ENCODE data around the gene TRAPPC2. TPM values are rescaled to one million over a fixed set of nuclear protein-coding genes. Genes with fewer than 3 reads are reported as not detected.

The TRAPPC2 gene
- total RNA-seq, 1 experiment from 2014 or later = 11.4 TPM

DNA sequence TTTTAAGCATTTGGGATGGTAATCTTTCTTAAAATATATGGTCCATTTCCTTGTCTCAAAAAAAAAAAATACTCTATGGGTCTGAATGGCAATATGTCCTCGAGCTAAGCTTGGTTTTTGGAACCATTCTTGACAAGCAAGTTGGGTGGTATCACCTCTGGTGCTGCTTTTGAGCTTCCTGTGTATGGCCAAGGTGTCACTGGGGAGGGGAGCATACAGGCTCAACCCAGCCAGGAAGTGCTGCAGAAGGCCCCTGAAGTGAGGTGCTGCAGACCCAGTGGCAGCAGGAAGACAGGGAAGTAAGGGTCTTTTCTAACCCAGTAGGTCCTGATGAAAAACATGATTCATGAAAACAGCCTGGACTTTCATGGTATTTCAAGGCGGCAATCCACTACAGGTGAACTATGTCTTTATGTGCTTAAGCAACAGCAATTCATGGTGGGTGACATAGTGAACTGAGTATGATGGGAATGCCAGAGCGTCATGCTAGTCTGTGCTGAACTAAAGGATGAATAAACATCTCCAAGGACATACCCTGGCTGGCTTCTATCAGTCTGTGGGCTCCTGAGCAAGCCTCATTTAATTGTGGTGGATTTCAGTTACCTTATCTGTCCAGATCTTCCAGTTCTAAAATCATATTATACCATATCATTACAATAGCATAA, 15.1 kb downstream of the TRAPPC2 start:
- Histone ChIP-seq H3K4me3 (ENCODE audit: low read depth in 2 of 2, low read length in 2 of 2) (no peak overlapping the region), H3K27ac (ENCODE audit: low read length) (no peak overlapping the region), H3K9me3 (ENCODE audit: control insufficient read depth, insufficient read depth, low read depth, low read length) (no peaks in the 10 kb centered on the region), H3K36me3 (ENCODE audit: control insufficient read depth, insufficient read depth, low read length) (no peaks in the 10 kb centered on the region), H3K27me3 (ENCODE audit: control insufficient read depth, insufficient read depth, low read length) (no peaks in the 10 kb centered on the region), H3K4me1 (ENCODE audit: control insufficient read depth, insufficient read depth, low read length) (no peaks in the 10 kb centered on the region)
- DNase-seq (ENCODE audit: low read depth, low spot score) (no peak), ATAC-seq (no peak)
- ChIA-PET CTCF (no interaction called here), POLR2A (no interaction called here)
- intact Hi-C loops (cut with micrococcal nuclease; ENCODE audit: unreplicated experiment) = no loop called here
- TF ChIP-seq TCF7L2 (IDR thresholded peaks at IDR 0.05; ENCODE audit: low read depth, low read length) (no peak), POLR2AphosphoS5 (IDR thresholded peaks at IDR 0.05; ENCODE audit: low read depth, low read length) (no peak), SIN3A (IDR thresholded peaks at IDR 0.05; ENCODE audit: borderline replicate concordance, insufficient read depth, low read depth, low read length) (no peak)
- TF ChIP-seq, protein P1, sequence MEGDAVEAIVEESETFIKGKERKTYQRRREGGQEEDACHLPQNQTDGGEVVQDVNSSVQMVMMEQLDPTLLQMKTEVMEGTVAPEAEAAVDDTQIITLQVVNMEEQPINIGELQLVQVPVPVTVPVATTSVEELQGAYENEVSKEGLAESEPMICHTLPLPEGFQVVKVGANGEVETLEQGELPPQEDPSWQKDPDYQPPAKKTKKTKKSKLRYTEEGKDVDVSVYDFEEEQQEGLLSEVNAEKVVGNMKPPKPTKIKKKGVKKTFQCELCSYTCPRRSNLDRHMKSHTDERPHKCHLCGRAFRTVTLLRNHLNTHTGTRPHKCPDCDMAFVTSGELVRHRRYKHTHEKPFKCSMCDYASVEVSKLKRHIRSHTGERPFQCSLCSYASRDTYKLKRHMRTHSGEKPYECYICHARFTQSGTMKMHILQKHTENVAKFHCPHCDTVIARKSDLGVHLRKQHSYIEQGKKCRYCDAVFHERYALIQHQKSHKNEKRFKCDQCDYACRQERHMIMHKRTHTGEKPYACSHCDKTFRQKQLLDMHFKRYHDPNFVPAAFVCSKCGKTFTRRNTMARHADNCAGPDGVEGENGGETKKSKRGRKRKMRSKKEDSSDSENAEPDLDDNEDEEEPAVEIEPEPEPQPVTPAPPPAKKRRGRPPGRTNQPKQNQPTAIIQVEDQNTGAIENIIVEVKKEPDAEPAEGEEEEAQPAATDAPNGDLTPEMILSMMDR (IDR thresholded peaks at IDR 0.05) = no peak
- TF ChIP-seq, protein P2, sequence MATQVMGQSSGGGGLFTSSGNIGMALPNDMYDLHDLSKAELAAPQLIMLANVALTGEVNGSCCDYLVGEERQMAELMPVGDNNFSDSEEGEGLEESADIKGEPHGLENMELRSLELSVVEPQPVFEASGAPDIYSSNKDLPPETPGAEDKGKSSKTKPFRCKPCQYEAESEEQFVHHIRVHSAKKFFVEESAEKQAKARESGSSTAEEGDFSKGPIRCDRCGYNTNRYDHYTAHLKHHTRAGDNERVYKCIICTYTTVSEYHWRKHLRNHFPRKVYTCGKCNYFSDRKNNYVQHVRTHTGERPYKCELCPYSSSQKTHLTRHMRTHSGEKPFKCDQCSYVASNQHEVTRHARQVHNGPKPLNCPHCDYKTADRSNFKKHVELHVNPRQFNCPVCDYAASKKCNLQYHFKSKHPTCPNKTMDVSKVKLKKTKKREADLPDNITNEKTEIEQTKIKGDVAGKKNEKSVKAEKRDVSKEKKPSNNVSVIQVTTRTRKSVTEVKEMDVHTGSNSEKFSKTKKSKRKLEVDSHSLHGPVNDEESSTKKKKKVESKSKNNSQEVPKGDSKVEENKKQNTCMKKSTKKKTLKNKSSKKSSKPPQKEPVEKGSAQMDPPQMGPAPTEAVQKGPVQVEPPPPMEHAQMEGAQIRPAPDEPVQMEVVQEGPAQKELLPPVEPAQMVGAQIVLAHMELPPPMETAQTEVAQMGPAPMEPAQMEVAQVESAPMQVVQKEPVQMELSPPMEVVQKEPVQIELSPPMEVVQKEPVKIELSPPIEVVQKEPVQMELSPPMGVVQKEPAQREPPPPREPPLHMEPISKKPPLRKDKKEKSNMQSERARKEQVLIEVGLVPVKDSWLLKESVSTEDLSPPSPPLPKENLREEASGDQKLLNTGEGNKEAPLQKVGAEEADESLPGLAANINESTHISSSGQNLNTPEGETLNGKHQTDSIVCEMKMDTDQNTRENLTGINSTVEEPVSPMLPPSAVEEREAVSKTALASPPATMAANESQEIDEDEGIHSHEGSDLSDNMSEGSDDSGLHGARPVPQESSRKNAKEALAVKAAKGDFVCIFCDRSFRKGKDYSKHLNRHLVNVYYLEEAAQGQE (IDR thresholded peaks at IDR 0.05; ENCODE audit: insufficient read depth in 1 of 2, low read depth in 2 of 2, low read length in 1 of 2) = no peak
- BruUV-seq (replicated peaks) = no TSS peak
- in situ Hi-C loops (cut with HindIII; ENCODE audit: low pct_unique_long_range_greater_than_20kb, low sequenced_read_pairs) = no loop called here

- Histone ChIP-seq H3K9me3 (ENCODE audit: control insufficient read depth, insufficient read depth, low read depth, low read length) (no peaks in the 10 kb centered on the region), H3K27me3 (ENCODE audit: control insufficient read depth, insufficient read depth, low read length) (no peaks in the 10 kb centered on the region), H3K27ac (ENCODE audit: low read length) (no peak overlapping the region), H3K4me1 (ENCODE audit: control insufficient read depth, insufficient read depth, low read length) (no peaks in the 10 kb centered on the region), H3K4me3 (ENCODE audit: low read depth in 2 of 2, low read length in 2 of 2) (no peak overlapping the region), H3K36me3 (ENCODE audit: control insufficient read depth, insufficient read depth, low read length) (no peaks in the 10 kb centered on the region)
- no peak for ATAC-seq
- BruUV-seq (replicated peaks) = no TSS peak
- intact Hi-C loops (cut with micrococcal nuclease; ENCODE audit: unreplicated experiment) (no loop called here), in situ Hi-C loops (cut with HindIII; ENCODE audit: low pct_unique_long_range_greater_than_20kb, low sequenced_read_pairs) (no loop called here)
- DNase-seq (ENCODE audit: low read depth, low spot score) = no peak
- CTCF ChIA-PET = no interaction called here
- TF ChIP-seq, protein P2 (IDR thresholded peaks at IDR 0.05; ENCODE audit: insufficient read depth in 1 of 2, low read depth in 2 of 2, low read length in 1 of 2) = no peak
- TF ChIP-seq POLR2AphosphoS5 (IDR thresholded peaks at IDR 0.05; ENCODE audit: low read depth, low read length) (no peak), TCF7L2 (IDR thresholded peaks at IDR 0.05; ENCODE audit: low read depth, low read length) (no peak), SIN3A (IDR thresholded peaks at IDR 0.05; ENCODE audit: borderline replicate concordance, insufficient read depth, low read depth, low read length) (no peak)
- TF ChIP-seq, protein P1 (IDR thresholded peaks at IDR 0.05) = no peak
- POLR2A ChIA-PET = no interaction called here
Observed at GRCh38 chrX:13717700-13718472, 16.5 kb downstream of the TRAPPC2 start.

All from Panc1 (cell line).